ENCODE data around the gene PAGE4. TPM values are rescaled to one million over a fixed set of nuclear protein-coding genes. Genes with fewer than 3 reads are reported as not detected.

PAGE4 gene, protein sequence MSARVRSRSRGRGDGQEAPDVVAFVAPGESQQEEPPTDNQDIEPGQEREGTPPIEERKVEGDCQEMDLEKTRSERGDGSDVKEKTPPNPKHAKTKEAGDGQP
- total RNA-seq, result not detected in 2 replicates

DNA sequence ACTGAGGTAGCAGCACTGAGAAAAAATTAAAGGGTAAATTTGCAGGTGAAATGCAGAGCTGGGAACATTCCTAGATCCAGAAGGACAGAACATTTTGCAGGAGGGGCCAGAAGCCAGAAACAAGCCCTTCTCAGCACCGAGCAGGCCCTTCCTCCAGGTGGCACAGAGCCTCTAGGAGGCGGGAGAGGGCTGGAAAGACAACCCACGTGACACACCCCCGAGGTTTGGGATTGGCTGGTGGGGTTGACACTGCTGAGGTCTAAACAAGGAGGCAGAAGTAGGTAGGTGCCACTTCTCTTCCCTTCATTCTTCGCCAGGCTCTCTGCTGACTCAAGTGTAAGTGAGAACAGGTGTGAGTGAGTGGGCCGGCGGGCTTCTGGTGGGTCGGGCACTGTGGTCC, at the start of gene PAGE4:
PAGE4 (plus strand) TSS at position 288 of the 400 bp plus-strand sequence. CDS start 1,126 bp downstream, outside the sequence.

DNA sequence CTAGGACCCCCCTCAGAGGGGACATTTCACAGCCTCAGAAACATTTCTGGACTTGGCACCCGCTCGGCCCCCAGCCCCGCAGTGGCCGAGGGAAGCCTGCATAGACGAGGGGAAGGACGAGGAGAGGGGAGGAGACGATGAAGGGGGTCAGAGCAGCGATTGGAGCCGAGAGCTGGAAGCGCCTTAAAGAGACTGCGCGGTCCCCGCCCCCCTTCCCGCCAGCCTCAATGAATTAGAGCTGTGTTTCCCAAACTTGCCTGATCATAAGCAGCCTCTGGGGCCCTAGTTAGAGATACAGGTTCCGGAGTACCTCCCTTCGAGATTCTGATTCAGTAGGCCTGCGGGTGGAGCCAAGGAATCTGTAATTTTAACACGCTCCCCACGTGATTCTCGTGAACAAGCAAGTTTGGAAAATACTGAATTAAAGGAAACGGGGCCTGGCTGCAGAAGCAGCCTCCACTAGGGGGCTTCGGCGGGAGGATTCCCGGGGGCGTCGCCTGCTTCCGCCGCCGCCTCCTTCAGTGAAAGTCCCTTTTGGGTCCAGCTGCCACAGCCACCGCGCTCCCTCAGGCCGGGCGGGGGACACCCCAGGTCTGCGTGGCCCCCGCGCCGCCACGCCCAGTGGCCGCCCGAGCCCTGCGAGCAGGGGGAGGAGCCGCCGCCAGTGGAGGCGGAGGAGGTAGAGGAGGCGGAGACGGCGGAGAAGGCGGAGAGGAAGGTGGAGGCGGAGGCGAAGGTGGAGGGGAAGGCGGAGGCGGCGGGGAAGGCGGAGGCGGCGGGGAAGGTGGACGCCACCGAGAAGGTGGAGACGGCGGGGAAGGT, 49.9 kb downstream of the PAGE4 start, which contains the start of gene USP27X:
USP27X (plus strand) TSS at position 651 of the 822 bp plus-strand sequence. CDS start 824 bp downstream, outside the sequence.

Other genes with a start within 250 kb of the PAGE4 start
- gene GAGE12H, start 249.4 kb upstream of the PAGE4 start, total RNA-seq, result not detected in 2 replicates
- not detected in 2 replicates for gene GAGE2A, start 239.8 kb upstream of the PAGE4 start, total RNA-seq
- gene GAGE1, start 230.3 kb upstream of the PAGE4 start, total RNA-seq, result not detected in 2 replicates
- not detected in 2 replicates for gene PAGE1, start 133.3 kb upstream of the PAGE4 start, total RNA-seq
- gene USP27X, start 50.2 kb downstream of the PAGE4 start, total RNA-seq, result 2.3 and 2.5 TPM in 2 replicates
- gene CLCN5, start 93.3 kb downstream of the PAGE4 start, total RNA-seq, result 10.7 and 16.3 TPM in 2 replicates